DMS114 treated with DMSO at 0.1 percent for 48 hours (cell line): ENCODE data around the gene TMED10.
A peak's percentile ranks its signal among the peaks of the same experiment; 100 is the strongest.

Source experiments
- DNase-seq: peaks from one replicate; lab custom pipeline; 2025; ENCODE audit not compliant: unreplicated experiment; lab: John Stamatoyannopoulos, UW

TMED10 gene

DNA sequence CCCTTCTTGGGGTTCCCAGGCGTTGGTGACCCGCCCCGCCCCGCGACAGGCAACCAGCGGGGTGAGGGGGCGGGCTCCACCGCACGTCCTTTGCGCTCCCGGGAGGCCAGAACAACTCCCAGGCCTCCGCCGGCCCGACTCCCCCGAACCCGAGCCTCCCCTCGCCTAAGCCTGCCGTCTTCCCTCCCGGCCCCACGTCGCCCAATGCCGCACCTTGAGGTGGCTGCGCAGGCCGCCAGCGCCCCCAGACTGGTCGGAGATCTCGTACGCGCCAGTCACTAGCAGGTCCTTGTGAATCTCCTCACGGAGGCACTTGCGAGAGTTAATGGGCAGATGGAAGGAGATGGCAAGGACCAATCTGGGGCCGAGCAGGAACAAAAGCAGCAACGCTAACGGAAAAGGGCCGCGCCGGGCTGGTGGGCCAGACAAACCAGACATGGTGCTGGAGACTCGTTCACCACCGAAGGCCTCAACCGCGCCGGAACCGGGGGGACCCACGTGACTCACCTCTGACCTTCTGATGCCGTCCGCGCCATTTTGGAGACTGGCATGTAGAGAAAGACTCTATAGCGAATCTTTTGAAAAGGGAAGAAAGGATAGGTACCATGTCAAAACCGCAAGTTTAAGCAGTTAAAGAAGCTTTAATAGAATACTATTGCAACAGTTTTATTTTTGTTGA, at the start of gene TMED10:
TSS of gene TMED10 (minus strand) at position 471 of the 679 bp plus-strand sequence. CDS start at position 438, 33 bp downstream.
- peak; percentile 87 for DNase-seq

DNA sequence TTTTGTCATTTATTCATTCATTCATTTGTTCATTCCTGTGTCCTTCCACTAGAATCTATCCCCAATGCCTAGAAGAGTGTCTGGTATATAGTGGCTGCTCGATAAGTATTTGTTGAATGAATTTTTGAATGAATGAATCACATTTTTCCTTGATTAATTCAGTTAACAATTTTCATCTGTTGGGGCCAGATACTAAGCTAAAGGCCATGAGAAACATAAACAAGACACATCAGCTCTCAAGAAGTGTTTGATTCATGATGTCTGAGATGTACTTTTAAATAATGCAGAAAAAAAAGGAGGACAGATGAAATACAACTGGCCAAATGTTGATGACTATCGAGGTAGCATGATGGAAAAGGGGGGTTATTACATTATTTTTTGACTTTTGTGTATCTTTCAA, 48.1 kb upstream of the TMED10 start:
- DNase-seq: no peak

DNA sequence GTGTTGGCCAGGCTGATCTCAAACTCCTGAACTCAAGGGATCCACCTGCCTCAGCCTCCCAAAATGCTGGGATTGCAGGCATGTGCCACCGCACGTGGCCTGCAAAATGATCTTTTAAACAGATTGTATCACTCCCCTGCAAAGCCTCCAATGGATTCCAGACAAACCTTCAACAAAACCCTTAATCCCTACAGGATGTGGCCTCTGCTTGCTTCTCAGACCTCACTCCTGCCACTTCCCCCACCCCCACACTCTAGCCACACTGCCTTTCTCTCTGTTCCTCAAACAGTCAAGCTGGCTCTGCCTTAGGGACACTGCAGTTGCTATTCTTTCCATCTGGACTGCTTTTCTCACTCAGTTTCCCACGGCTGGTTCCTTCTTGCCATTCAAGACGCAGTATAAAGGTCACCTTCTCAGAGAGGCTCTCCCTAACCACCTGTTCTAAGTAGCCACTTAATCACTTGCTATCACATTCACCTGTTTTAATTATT, 47.3 kb upstream of the TMED10 start:
- DNase-seq: no peak

DNA sequence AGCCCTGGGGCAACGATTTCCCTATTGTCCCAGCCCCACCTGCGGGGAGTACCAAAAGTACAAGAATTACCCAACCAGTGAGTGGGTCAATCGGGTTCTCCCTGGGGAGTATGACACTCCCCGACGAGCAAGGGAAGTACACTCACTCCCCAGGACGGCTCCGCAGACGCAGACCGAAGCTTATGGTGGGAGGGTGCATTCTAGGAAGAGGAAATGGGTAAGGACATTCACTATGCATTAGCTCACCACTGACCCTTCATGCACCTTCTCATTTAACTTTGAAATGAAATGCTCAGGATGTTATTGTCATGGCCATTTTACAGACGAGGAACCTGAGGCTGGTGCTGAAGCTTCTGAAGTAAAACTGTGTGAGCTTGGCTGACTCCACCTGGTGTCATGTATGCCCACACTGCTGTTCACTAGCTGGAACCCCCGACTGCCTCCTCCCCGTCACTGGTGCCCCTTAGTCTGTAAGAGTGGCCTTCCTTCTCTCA, 45.8 kb upstream of the TMED10 start:
- DNase-seq: no peak

DNA sequence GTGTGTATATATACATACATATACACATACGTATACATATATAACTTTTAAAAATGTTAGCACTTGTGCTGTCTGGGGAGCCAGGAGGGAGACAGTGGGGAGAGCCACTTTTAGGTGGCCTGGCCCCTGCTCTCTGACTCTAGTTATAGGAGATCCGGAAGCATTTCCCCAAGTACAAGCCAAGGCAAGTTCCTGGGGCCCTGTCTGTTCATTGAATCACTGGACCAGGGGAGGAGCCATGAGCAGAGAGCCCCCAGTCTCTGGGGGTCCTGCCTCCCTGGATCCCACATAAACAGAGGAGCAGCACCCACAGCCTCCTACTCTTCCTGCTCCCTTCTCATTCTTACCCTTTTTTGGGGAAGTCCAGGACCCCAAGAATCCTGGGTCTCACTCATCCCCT, 45.4 kb upstream of the TMED10 start:
- no peak for DNase-seq

DNA sequence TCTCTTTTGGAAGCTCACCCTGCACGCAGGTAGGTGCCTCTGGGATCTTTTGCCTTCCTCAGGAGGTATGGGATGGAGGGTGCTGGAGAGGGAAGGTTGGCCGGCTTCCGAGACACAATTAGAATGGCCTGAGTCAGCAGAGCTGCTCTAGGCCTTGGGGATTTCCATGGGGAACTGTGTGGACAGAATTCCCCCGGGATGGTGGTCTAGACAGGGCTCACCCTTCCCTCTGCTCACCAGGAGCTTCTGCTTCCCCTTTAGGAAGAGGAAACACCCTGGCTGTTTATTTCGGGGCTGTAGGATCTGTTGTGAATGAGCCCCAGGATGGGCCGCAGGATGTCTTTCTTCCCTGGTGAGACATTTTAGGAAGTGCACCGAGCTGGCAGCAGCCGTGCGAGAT, 43.7 kb upstream of the TMED10 start:
- DNase-seq: no peak

DNA sequence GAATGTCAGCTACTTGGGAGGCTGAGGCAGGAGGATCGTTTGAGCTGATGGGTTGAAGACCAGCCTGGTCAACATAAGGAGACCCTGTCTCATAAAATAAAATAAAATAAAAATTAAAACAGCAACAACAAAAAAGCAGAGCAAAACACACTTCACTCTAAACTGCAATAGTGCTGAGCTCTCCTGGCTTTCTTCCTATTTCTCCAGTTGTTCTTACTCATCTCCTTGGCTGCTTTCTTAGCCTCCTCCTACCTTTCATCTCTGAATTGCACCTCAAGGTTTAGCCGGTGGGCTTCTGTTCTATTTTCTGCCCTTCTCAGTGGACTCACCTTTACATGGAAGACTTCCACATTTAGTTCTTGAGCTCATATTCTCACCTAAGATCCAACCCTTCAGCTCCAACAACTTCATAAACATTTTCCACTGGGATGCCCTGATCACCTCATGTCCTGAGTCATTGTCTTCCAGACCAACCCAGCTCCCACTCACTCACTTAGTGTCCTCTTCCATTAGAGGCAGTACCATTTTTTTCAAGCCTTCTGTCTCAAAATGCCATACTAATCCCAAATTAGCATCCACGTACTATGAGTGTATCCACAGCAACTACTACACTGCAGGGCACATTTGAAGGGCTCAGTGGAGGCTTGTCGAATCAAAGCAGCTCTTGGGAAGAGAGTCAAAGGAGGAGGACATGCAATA, 41.2 kb upstream of the TMED10 start:
- no peak for DNase-seq

DNA sequence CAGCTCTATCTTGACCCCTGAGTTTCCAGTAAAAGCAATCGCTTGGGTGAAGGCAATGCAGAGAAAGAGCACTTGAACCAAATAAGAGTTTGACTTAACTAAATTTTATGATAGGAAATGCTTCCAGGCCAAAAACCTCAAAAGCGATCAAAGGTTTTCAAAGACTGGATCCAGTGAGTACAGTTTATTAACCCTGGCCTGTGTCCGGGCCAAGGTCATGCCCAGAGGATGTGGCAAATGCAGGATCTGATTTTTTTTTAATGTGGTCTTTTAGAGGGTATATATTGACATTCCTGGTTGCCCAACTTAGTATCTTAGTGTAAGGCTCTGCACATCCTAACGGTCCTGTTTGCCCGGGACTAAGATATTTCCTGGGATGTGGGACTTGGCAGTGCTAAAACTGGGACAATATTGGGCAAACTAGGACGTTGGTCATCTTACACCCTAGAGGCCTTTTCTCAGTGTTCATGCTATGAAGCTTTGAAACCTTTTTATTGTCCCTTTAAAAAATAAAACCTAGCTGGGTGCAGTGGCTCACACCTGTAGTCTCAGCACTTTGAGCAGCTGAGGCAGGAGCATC, 40.1 kb upstream of the TMED10 start:
- no peak for DNase-seq

DNA sequence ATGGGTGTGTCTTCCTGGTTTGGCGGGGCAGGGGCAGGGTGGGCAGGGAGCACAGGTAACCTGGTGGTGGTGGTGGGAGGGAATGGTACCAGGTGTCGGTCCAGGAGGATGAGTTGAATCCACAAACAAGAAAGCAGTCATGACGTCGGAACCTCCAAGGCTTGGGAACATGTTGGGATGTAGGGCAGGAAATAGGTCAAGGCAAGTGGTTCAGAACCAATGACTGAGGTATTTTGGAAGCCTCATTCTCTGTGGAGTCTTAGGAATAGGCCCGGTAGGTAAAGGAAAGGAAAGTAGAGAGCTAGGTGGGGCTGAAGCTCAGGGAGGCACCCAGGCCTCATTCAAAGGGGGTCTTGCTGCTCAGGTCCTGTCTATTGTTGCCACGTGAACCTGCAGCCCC, 39.1 kb upstream of the TMED10 start:
- DNase-seq: no peak

DNA sequence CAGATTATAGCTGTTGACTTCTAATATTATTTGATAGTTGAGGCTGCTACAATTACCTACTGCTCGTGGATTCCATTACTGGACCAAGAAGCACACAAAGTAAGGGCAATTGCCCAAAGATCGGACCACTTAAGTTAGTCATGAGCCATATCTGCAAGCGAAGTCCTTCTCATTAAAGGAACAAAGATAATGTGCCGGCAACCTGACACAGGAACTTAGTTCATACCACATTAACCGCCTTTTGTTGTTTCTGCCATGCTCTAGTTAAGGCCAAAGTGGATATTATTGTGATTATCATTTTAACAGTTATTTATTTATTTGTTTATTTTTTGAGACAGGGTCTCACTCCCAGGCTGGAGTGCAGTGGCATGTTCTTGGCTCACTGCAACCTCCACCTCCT, 38.1 kb upstream of the TMED10 start:
- DNase-seq: no peak

DNA sequence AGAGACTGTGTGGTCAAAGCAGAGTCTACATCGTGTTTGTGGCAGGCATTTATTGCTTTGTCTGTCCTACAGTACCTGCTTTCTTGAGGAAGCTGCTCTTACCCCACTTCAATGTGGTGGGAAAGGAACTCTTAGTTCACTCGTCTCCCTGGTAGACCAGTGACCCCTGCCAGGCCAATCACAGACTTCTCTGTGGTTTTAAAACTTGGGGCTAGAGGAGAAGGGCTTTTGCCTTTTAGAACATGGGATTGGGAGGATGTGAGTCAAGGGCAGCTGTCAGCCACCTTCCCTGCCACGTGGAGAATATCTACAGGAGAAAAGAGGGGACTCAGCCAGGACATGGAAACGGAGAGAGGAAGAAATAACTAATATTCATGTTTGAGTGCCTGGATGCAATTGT, 36.8 kb upstream of the TMED10 start:
- DNase-seq: no peak

DNA sequence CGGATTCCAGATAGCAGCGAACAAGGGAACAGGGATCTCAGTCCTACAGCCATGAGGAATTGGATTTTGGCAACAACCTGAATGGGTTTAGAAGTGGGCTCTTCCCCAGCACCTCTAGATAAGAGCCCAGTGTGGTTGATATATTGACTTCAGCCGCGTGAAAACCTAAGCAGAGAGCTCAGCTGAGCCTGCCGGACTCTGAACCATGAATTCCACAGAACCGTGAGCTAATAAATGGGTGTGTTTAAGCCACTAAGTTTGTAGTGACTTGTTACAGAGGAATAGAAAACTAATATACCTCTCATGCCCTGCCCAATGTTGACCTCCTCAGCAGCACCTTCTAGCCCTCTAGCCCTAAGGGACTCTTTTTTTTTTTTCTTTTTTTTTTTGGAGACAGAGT, 32.4 kb upstream of the TMED10 start:
- no peak for DNase-seq

DNA sequence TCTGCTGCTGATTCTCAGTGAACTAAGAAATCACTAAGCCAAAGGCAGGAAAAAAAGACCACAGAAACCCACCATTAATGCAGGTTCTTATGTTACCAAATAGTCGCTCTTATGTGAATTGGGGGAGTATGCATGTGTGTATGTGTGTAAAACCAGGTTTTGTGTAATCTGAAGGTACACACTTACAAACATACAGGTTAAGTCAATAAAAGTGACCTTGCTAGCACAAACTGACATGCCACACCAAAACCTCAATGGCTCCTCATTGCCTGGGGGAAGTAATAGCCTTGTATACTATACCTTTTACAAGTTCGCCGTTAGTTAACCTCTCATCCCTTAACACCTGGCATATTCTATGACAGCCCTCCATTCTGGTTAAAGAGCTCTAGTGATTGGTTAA, 29.8 kb upstream of the TMED10 start:
- no peak for DNase-seq

DNA sequence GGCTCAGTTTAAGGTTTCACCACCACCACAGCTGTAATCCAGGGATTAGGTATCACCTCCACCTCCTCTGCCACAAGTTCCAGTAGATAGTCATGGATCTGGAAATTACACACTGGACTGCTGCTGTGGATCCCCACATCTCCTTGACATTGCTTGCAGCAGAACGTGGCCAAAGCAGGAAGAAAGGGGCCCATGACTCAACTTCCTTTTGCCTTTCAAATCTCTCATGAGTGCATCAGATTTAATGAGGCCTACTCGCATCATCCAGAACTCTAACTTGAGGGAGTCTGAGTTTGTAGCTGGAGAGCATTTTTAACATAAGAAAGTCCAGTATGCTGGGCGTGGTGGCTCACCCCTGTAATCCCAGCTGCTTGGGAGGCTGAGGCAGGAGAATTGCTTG, 29.2 kb upstream of the TMED10 start:
- no peak for DNase-seq

DNA sequence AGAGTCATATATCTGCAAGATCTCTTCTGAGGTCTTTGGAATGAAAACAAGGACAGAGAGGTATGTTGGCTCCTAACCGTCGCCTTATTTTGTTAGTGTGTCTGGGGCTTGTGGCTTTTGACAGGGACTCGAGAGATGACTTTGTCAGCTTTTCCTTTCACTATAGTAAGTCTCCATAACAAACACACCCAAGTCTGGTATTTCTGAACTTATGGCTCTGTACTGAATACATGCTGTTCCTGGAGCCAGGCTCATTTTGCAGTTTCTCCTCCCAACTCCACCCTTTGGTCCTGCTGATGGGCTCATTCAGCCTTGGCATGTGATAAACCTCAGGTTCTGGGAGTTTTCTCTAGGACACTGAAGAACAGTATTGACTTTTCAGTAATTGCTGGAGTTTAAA, 27.7 kb upstream of the TMED10 start:
- no peak for DNase-seq

DNA sequence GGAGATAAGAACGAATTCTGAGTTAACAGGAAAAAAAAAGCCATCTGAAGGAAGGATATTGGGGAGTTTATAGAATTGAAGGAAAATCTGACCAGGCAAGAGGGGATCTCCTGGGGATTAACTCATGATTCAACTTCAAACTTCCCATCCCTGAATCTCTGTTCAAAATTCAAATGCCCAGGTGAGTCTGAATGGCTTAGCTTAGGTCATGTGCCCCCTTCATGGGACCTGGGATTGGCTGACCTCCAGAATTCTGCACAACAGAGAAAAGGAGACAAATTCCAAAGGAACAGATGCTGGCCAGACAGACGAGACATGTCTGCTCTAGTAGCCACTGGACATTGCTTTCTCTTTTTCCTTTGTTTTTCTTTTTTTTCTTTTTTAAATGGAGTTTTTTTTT, 26.2 kb upstream of the TMED10 start:
- DNase-seq: no peak

DNA sequence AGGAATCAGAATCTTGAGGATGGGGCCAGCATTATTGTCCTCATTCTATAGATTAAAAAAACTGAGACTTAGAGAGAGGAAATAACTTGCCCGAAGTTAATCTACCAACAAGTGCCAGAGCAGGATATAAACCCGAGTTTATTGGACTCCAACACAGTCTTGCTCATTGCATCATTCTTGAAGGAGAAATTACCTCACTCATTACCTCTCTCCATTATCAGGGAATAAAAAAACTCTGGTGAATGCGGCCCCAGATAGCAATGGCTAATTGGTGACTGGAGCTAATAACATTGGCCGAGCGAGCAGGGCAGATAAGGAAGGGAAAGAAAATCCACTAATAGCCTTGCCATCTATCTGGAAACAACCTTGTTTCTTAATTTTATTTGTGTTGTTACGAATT, 24.7 kb upstream of the TMED10 start:
- DNase-seq: no peak

DNA sequence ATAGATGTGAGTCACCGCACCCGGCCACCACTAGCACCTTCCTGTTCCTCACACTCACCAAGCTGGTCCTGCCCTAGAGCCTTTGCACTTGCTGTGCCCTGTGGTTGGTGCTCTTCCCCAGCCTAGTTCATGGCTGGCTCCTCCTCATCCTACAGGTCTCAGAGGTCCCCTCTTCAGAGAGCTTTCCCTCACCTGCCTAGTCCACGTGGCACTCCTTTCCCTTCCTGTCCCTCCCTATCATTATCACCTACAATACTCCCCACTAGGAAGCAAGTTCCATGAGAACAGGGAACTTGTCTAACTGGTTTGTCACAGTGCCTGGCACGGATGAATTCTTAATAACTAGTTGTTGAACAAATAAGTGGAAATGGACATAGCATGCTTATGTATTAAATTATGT, 24.0 kb upstream of the TMED10 start:
- DNase-seq: no peak

DNA sequence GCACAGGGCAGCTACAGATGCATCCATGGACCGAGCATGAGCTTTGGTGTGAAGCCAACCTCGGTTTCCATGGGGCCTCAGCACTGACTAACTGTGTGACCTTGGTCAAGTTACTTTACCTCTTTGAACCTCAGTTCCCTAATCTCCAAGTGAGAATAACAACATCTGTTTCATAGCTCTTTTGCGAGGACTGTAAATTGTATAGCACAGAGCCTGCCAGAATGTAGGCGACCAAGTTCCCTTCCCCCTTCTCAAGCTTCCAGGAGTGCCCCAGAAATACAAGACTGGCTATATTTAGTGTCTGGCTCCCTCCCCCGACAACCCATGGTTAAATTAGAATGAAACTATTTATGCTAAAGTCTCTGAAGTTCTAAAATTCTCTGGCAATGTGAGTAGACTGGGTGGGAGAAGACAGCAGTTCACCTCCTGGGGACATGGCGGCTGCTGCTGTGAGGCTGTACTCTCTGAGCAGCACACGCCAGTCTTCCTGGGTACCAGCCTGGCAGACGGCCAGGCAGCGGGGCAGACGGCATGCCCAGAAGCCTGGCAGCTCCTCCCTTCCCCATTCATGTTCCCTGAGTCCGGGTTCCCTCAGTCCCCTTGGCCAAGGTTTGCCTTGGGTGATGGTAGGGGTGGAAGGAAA, 22.0 kb upstream of the TMED10 start:
- DNase-seq: no peak

DNA sequence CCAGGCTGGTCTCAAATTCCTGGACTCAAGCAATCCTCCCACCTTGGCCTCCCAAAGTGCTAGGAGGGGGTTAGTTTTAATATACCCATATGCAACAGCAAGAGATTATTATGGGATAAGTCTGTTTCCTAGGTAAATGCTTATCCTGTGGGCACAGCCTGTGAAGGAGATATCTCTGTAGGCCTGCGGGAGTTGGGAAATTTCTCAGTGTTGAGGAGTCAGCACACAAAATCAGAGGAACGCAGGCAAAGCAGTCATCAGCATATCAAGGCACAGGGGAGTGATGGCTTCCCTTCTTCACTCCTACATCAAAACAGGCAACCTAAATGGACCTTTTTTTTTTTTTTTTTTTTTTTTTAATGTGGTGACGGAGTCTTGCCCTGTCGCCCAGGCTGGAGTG, 20.9 kb upstream of the TMED10 start:
- no peak for DNase-seq

DNA sequence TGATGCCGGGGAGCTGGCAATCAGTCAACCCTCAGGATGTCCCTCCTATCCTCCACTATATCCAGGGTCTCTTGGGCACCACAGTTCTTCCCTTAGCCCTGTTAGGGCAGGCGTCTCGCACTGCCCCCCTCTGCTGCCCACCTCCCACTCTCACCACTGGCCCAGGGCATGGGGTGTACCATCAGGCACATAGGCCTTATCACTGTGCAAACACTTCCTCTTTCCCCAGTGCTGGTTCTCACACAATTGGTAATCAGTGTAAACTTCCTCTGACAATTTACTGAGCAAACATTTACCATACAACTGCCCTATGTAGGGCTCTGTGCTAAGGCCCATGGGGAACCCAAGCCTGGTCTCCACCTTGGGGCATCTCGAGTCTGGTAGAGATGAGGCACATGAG, 20.1 kb upstream of the TMED10 start:
- DNase-seq: no peak

DNA sequence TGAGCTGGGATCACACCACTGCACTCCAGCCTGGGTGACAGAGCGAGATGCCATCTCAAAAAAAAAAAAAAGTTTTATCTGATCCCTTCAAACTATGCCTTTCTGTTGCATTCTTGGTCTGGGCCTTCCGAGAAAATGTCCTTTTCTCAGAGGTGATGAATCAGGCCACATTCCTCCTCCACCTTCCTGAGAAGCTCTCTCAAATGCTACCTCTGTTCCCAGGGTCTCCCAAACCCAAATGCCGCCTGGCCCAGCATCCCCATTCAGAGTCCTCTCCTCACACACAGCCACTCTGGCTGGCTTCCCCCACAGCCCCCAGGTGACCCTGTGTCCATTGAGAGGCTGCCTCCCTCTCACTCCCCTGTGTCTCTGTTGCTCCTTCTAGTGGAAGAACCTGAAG, 19.7 kb upstream of the TMED10 start:
- no peak for DNase-seq
